ENCODE data around the gene CCDC192. TPM values are rescaled to one million over a fixed set of nuclear protein-coding genes. Genes with fewer than 3 reads are reported as not detected.

Gene CCDC192
- polyA plus RNA-seq, 3 donors: 1.1 to 1.2 (median 1.1) TPM

DNA sequence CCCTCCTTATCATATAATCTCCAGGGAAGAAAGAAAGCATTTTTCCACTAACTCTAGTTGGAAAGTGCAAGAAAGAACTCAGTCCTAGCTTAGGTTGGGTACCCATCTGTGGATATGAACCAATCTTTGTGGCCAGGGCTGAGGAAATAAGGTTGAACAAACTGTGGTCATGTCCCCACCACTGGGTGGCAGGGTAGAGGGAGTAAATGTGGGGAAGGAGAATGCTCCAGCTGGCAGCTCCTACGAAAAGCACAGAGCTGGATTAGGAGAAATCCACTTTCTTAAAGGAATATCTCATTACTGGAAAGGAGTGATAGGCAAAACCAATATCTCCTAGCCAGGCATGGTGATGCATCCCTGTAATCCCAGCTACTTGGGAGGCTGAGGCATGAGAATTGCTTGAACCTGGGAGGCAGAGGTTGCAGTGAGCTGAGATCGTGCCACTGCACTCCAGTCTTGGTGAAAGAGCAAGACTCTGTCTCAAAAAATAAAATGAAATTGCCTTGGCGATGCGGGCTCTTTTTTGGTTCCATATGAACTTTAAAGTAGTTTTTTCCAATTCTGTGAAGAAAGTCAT lies 175.1 kb downstream of the CCDC192 start:
- no peak for DNase-seq

DNA sequence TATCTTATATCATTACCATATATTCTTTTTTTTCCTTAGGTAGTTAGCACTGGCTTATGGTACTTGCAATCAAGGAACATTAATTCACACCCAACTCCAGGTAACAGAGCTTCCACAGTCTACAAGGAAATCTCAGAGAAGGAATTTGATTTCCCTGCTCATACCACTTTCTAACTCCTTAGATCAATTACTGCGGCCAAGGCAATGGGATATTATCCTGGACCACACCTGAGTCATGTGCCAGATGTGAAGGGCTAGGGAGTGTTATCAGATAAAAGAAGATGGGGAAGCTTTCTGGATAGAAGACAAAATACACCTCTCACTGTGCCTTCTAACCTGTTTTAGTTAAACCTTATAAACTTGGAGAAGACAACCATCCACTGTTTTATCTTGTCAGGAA lies 181.2 kb downstream of the CCDC192 start:
- no peak for DNase-seq

- no peak for DNase-seq
These were observed 182.0 kb downstream of the CCDC192 start for GRCh38 chr5:127885176-127885575.

- no peak for DNase-seq
These were observed 182.9 kb downstream of the CCDC192 start for GRCh38 chr5:127886081-127886480.

- no peak for DNase-seq
These were observed 184.1 kb downstream of the CCDC192 start for GRCh38 chr5:127887282-127887681.

- DNase-seq: no peak
These were observed 188.8 kb downstream of the CCDC192 start for GRCh38 chr5:127891942-127892341.

GRCh38 chr5:127892467-127893207 lies 189.4 kb downstream of the CCDC192 start:
- DNase-seq: no peak

- no peak for DNase-seq
These were observed 190.0 kb downstream of the CCDC192 start for GRCh38 chr5:127893232-127893631.

- DNase-seq: no peak
These were observed 191.3 kb downstream of the CCDC192 start for GRCh38 chr5:127894461-127894860.

- DNase-seq: no peak
These were observed 195.5 kb downstream of the CCDC192 start for GRCh38 chr5:127898551-127899213.

DNA sequence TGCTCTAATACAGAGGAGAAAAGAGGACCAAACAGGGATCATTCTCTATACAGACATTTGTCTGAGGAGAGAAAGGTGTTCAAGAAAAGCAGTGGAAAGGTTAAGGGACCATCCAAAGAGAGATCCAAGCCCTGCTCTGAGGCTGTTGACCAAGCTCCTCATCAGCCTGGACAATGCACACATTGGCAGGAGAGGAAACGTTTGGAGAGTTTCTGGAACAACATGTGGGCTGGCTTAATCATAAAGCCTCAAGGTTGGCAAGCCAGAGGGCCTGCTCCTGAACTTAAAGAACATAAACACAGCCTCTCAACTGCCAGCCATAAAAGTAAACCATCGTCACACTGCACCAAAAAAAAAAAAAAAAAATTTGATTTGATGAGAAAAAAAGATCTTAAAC lies 196.0 kb downstream of the CCDC192 start:
- no peak for DNase-seq

DNA sequence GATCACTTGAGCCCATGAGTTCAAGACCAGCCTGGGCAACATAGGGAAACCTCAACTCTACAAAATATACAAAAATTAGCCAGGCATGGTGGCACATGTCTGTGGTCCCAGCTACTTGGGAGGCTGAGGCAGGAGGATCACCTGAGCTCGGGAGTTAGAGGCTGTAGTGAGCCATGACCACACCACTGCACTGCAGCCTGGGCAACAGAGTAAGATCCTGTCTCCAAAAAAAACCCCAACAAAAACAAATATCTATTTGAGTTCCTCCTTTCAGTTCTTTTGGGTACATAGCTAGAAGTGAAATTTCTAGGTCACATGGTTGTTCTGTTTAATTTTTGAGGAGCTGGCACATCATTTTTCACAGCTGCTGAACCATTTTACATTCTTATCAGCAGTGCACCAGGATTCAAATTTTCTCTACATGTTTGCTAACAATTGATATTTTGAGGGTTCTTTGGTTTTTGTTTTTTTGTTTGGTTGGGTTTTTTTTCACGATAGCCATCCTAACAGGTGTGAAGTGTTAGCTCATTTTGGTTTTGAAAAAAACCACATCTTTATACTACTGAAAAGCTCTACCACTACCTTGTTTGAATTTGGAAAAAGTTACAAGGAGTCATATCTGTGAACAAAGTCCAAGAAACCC lies 203.5 kb downstream of the CCDC192 start:
- DNase-seq: no peak

GRCh38 chr5:127907907-127908306 lies 204.7 kb downstream of the CCDC192 start:
- no peak for DNase-seq

- no peak for DNase-seq
These were observed 205.9 kb downstream of the CCDC192 start for GRCh38 chr5:127909066-127909465.

DNA sequence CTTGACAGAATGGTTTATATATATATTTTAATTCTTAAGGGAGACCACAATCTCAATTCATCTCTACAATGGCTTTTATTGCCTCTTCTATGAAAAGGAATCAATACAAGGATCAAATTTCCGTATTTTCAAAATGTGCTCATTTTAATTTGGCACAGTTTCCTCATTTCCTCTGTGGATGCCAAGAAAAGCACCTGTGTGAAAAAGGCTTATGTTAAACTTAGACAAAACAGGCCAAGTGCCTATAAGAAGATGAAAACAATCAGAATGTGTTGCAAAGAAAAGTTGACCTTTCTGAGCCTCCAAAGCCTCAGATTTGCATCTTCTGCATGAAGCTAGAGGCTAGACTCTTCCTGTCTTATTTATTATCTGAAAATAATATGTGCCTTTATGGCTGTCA lies 206.6 kb downstream of the CCDC192 start:
- DNase-seq: no peak

GRCh38 chr5:127910307-127910956 lies 207.2 kb downstream of the CCDC192 start:
- no peak for DNase-seq

GRCh38 chr5:127911619-127912018 lies 208.4 kb downstream of the CCDC192 start:
- no peak for DNase-seq

DNA sequence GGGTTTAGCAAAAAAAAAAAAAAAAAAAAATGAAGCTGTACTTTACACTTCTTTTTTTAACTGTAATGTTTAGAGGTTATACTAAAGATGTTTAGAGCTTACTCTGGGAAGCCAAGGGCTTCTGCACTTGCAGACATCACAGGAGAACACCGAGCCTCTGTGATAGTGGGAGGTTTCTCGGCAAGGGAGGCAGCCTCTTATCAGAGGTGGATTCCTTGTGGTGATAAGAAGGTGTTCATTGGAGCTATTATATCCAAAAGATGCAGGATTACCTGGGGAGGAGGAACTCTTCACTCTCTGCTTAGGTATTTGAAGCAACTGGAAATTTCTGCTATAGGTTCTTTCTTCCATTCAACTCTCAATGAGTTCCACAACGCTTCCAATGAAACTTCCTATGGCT lies 209.2 kb downstream of the CCDC192 start:
- no peak for DNase-seq

DNA sequence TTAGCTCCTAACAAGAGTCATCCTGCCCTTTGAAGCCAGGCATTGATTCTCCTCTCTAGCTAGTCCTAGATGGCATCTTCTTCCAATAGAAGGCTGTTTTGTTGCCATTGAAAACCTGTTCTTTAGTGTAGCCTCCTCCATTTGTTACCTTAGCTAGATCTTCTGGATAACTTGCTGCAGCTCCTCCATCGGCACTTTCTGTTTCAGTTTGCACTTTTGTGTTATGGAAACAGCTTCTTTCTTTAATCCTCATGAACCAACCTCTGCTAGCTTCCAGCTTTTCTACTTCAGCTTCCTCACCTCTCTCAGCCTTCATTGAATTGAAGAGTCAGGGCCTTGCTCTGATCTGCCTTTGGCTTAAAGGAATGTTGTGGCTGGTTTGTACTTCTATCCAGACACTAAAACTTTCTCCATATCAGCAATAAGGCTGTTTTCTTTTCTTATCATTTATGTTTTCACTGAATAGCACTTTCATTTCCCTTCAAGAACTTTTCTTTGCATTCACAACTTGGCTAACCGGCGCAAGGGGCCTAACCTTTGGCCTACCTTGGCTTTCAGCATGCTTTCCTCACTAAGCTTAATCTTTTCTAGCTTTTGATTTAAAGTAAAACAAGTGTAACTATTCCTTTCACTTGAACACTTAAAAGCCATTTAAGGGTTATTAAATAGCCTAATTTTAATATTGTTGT lies 213.8 kb downstream of the CCDC192 start:
- no peak for DNase-seq

DNA sequence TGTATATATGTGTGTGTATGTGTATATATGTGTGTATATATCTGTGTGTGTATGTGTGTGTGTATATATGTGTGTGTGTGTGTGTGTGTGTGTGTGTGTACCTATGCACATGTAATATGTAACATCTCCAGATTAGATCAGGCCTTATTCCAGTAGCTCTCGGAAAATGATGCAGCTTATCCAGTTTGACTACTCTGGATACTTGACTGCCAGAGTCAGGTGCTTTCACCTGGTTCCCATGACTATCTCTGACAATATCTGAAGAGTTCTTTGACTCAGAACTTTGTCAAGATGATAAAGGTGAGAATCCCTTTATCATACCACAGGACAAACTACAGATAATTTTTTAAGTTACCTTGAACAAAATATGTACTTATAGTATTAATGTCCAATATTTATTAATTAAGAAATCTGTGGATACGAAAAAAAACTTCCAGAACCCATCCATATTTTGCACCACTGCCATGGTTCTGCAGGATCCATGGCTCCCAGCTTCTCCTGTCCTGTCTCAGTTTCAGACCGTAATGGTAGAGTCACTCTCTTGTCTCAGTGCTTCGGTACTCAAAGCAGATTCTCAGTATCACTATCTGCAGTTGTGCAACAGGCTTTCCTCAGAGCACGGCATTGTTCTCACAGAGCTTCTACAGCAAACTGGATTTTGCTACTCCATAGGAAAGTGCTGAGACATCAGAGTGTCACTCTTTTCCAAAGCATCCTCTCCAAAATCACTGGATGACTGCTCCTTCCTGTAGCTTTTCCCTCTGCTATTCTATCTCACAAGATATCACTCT lies 216.0 kb downstream of the CCDC192 start:
- DNase-seq: no peak

DNA sequence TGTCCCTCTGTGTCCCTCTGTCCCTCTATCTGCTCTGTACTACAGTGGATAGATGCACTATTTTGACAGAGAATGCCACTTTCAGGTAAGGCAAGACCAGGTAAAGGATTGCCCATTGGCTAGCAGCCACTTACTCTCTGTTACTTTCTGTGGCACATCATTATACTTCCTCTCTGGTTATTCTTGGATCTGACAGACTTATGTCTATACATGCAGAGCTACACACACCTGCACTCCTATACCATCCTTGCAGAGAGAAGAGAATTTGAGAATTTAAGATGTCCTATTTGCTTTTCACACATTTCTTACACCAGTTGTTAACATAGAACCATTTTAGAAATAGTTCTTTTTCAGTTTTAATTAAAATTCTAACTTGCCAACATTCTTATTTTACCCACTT lies 216.6 kb downstream of the CCDC192 start:
- no peak for DNase-seq
